GM19395 (cell line): ENCODE results near the gene IFITM5.

Experiments used
- ATAC-seq: cut with Tn5 transposase; IDR thresholded peaks from one replicate; pipeline ENCODE4 v1.9.1; 2021; ENCODE audit warnings: mild to moderate bottlenecking, moderate library complexity; ENCODE audit not compliant: unreplicated experiment

Gene IFITM5

DNA sequence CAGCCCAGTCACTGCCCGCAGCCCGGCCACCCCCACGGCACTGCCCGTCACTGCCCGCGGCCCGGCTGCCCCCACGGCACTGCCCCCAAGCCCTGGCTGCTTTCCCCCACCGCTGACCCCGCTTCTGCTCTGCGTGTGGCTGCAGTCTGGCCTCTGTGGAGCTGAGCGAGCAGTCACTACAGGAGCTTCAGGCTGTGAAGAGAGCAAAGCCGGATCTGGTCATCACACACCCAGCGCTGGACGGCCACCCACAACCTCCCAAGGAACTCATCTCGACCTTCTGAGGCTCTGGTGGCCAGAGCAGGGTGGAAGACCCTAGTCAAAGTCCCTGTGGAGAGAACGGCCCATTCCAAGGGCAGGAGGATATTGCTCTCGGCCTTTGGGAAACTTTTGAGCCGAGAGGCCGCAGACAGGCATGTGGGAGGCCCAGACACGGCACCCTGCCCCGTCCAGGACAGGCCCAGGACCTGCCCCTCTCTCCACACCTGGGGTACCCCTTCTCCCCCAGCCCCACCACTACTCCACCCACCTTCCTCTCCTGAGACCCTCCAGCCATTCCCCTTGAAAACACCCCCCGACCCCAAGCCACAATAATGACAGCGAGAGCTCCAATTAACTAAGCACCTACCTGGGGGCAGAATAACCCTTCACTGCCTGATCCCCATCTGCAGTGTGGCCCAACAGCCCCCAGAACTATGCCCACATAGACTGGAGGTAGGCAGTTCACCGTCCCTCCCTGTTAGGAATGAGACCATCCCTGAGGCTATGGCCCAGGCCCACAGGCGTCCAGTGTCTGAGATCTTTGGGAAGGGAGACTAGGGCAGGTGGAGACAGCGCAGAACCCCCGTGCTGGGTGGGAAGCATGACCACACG is 14.1 kb downstream of the IFITM5 start:
- ATAC-seq, result no peak

DNA sequence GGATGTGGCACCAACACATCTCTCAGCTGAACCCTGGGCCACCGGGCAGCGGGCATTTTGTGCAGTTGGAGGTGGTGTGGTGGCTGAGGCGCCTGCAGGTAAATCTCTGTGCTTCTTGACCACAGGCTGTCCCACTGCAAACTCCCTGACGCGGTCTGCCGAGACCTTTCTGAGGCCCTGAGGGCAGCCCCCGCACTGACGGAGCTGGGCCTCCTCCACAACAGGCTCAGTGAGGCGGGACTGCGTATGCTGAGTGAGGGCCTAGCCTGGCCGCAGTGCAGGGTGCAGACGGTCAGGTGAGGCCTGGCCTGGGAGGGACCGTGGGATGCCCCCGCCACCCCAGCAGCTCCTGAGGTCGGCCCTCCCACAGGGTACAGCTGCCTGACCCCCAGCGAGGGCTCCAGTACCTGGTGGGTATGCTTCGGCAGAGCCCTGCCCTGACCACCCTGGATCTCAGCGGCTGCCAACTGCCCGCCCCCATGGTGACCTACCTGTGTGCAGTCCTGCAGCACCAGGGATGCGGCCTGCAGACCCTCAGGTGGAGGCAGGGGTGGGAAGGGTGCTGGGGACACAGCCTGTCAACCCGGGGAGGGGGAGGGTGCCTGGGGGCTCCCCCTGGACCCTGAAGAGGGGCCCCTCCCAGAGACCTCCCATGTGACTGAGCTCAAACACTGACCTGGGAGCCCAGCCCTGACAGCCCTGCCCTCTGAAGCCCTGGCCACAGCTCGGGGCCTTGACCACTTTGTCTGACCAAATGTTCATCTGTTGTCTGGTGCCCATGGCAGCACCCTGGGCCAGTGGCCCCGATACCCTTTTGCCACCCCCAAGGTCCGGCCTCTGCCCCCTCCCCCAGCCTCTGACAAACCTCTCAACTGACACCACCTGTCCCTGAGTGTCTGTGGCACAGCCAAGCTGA is 15.0 kb downstream of the IFITM5 start:
- ATAC-seq, result no peak

DNA sequence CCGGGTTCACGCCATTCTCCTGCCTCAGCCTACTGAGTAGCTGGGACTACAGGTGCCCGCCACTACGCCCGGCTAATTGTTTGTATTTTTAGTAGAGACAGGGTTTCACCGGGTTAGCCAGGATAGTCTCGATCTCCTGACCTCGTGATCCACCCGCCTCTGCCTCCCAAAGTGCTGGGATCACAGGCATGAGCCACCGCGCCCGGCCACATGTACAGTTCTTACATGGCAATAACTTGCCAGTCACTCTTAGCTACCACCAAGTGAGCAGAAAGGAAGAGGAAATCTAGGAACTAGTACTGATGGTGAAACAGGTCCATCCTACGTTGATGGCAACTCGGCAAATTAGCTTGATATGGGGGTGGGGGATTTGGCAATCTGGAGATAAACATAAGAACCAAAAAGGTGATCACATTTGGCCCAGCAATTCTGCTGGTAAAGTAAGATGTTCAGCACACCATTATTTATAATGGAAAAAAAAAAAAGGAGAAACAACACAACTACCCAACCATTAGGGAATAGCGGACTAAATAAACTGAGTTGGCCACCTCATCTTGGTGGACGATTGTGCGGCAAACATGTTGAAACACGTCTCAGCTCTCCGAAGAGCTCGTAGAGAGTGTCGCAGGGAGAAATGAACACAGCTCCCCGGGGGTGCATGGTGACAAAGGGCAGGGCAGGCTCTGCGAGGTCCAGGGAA is 15.8 kb downstream of the IFITM5 start:
- ATAC-seq, result no peak

DNA sequence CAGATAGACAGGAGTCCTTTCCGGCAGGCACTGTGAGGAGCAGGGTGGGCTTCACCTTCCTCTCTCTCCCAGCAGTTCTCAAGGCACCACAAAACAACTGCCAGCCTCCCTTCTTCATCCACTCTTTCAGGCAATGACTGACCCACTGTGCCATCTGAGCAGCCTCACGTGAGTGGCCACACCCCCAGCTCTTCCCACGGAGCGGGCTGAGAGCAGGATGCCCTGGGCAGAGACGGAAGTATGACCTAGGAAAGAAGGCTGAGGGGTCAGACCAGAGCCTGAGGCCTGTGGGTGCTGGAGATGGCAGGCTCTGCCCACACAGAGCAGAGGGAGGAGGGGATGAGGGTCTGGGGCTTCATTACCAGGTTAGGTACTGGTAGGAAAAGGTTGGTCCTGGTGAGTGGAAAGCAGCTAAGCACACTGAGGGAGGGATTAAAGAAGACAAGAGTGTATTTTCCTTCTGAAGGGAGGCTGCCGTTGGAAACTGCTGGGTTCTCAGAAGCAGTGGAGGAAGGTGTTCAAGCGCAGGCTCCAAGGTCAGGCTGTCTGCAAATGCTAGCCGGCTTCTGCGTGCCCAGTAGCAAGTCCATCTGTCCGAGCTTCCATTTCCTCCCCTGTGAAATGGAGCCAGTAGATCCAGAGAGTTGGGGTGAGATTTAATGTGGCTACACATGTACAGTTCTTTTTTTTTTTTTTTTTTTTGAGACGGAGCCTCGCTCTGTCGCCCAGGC is 16.5 kb downstream of the IFITM5 start:
- ATAC-seq, result no peak

DNA sequence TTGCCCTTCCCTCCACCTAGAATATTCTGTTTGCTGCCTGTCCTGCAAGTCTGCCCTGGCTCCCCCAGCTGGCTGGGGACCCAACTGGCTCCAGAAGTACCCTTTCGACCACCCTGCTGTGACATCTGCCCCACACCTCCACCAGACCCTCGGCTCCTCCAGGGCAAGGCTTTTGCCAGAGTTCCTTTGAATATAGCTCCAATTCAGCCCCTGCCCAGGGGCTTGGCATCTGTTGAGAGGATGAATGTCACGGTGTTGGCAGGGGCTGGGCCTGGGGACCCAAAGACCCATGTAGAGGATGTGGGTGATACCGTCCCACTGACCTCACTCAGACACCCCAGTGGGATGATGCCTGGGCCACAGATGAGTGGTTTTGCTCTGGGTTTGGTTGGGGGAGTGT is 17.2 kb downstream of the IFITM5 start:
- ATAC-seq, result no peak

DNA sequence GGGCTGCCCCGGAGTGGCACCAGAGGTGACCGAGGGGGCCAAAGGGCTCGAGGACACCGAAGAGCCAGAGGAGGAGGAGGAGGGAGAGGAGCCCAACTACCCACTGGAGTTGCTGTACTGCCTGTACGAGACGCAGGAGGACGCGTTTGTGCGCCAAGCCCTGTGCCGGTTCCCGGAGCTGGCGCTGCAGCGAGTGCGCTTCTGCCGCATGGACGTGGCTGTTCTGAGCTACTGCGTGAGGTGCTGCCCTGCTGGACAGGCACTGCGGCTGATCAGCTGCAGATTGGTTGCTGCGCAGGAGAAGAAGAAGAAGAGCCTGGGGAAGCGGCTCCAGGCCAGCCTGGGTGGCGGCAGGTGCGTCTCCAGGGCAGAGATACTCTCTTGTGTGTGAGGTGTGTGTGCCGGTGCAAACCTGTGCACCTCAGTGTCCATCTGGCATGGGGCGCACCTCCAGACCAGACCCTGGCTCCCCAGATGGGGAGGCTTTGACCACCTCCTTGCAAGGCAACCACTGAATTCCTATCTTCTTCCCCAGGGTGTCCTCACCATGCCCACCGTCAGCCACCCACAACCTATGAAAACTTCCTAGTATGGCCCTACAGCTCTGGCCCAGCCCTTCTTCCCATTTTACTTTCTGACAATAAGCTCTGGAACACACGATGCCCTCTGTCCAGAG is 17.7 kb downstream of the IFITM5 start:
- no peak for ATAC-seq

DNA sequence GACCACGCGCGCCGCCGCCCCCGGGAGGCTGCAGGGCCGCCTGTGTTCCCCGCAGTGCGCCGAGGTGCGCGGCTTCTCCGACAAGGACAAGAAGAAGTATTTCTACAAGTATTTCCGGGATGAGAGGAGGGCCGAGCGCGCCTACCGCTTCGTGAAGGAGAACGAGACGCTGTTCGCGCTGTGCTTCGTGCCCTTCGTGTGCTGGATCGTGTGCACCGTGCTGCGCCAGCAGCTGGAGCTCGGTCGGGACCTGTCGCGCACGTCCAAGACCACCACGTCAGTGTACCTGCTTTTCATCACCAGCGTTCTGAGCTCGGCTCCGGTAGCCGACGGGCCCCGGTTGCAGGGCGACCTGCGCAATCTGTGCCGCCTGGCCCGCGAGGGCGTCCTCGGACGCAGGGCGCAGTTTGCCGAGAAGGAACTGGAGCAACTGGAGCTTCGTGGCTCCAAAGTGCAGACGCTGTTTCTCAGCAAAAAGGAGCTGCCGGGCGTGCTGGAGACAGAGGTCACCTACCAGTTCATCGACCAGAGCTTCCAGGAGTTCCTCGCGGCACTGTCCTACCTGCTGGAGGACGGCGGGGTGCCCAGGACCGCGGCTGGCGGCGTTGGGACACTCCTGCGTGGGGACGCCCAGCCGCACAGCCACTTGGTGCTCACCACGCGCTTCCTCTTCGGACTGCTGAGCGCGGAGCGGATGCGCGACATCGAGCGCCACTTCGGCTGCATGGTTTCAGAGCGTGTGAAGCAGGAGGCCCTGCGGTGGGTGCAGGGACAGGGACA is 18.4 kb downstream of the IFITM5 start:
- no peak for ATAC-seq

DNA sequence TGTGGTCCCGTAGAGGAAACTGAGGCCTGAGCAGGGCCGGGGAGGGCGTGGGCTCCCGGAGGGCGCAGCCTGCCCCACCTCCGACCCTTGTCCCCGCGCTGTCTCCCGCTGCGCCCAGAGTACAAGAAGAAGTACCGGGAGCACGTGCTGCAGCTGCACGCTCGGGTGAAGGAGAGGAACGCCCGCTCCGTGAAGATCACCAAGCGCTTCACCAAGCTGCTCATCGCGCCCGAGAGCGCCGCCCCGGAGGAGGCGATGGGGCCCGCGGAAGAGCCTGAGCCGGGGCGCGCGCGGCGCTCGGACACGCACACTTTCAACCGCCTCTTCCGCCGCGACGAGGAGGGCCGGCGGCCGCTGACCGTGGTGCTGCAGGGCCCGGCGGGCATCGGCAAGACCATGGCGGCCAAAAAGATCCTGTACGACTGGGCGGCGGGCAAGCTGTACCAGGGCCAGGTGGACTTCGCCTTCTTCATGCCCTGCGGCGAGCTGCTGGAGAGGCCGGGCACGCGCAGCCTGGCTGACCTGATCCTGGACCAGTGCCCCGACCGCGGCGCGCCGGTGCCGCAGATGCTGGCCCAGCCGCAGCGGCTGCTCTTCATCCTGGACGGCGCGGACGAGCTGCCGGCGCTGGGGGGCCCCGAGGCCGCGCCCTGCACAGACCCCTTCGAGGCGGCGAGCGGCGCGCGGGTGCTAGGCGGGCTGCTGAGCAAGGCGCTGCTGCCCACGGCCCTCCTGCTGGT is 19.2 kb downstream of the IFITM5 start:
- ATAC-seq, result no peak

DNA sequence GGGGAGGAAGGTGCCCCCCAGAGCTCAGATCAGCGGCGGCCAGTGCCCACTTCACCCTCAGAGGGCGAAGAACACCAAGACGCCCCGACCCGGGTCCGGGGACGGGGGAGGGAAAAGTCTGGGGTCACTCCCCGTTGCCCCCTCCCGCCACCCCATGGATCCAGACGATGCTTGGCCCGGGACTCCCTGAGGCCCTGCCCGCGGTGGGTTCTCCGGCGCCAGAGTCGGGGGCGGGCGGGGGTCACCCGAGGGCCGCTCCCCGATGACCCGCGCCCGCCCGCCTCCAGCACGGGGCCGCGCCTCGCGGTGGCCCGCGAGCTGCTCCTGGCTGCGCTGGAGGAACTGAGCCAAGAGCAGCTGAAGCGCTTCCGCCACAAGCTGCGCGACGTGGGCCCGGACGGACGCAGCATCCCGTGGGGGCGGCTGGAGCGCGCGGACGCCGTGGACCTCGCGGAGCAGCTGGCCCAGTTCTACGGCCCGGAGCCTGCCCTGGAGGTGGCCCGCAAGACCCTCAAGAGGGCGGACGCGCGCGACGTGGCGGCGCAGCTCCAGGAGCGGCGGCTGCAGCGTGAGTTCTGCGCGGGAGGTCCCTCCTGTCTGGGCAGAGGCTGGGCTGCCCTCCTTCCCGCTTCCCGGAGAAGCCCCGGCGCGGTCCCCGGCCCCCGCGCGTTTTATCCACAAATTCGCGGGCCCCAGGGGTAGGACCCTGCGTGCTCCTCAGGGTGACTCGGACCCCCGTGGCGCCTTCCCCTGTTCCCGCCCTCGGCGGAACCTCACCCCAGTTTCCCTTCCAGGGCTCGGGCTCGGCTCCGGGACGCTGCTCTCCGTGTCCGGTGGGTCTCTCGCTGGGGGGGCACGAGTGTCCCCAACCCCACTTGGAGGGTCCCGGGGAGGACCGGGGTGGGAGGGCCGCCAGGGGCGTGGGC is 20.0 kb downstream of the IFITM5 start:
- no peak for ATAC-seq

DNA sequence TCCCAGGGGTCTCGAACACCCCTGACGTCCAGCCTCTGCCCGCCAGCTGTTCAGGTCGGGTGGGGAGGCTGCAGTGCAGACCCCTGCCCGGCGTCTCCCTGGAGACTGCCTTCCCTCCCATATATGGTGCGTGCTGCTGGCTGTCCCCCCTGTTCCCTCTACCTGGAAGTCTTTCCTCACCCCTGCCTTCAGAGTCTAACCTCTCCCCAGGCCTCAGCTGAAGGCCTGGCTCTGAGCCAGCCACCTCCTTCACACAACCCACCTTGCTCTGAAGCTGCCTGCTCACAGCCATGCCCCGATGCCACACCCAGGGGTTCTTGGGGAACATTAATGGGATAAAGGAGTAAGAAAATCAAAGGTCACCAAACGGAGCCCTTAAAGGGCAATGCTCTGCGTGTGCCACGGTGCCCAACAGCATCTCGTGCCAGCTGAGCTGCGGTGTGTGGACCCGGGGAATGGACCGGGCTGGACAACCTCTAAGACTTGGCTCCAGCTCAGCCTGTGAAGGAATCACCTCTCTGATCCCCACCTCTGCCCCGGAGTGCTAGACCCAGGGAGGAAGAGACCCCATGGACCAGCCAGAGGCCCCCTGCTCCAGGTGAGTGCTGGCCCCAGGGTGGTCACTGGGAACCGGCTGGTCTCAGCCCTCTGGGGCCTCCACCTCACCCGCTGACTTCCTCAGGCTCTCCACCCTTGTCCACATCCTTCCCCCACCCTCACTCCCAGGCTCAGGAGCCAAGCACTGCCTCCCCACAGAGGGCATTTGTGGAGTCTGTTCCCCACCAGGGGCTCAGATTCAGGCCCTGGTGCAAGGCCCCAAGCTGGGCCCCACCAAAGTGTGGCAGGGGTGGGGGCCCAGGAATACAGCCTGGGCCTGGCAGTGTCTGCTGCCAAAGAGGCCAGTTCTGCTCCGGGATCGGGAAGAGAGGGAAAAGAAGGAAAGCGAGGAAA is 21.1 kb downstream of the IFITM5 start, which contains the start of gene NLRP6:
Gene NLRP6 (plus strand): TSS at position 407 of the 951 bp plus-strand sequence. CDS start 163 bp downstream, at position 570.
- no peak for ATAC-seq

DNA sequence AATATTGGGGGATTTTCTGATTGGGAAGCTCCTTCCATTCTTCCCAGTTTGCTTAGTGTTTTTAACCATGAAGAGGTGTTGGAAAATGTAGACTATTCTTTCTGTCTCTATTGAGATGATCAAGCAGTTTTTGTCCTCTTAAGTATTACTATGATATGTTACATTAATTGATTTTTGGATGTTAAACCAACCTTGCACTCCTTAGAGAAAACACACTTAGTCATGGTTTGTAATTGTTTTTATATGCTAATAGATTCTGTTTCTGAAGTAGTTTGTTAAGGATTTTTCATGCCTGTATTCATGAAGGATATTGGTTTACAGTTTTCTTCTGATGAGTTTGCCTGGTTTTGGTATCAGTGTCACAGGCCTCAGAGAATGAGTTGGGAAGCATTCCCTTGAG is 23.1 kb downstream of the IFITM5 start:
- no peak for ATAC-seq

DNA sequence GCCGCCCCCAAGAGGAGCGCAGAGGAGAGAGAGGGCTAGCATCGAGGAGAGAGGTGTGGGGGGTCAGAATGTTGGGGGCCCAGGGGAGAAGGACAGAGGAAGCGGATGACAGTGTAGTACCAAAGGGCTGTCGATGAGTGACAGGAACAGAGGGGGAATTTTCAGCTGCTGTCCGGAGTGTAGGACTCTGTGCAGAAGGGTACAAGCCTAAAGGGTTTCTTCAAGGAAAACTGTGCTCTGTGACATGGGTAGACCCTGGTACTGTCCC is 26.5 kb downstream of the IFITM5 start:
- no peak for ATAC-seq

DNA sequence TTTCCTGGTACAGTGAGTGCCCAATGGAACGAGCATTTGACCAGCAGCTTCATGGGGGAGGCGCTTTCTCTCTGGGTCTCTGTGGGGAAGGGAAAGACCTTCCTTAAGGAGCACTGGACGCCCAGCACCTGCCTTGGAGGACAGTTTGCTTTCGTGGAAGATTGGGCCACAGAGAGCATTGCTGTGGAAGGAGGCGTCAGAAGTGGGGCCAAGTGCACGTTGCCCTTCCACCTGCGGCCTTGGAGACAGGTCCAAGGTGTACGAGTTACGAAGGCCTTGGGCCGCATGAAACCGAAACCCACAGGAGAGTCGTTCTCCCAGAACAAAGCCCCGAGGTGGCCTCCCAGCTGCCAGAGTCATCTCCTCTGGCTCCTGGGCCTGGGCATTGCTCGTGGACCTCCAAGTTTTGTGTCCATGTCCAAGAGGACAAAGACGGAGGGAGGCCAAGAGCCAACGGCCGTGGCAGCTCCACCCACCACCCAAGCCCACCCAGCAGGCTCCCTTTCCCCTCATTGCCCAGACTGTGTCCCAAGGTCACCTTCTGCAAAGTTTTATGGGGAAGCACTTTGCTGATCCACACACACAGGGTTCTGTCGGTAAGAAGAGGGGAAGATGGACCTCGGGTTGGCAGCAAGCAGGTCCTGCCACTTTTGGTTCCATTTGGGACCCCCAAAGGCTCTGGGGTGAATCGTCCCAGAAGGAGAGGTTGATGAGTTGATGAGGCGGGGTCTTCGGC is 27.0 kb downstream of the IFITM5 start:
- ATAC-seq, result no peak

DNA sequence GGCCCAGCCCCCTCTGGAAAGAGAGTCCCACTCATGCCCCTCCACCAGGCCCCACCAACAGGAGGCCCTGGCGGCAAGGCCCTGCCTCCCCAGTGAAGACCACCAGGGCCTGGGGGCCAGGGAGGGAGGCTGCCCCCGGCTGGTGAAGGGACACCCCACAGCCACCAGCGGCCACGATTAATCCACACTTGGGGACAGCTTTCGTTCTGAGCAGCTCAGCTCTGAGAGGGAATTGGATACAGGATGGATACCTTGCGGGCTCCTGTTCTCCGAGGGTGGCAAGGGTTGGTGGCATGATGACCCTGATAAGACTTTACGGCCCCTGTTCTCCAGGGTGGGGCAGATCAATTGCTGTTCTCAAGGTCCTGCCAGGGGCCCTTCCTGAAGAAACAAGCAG is 28.0 kb downstream of the IFITM5 start:
- no peak for ATAC-seq

DNA sequence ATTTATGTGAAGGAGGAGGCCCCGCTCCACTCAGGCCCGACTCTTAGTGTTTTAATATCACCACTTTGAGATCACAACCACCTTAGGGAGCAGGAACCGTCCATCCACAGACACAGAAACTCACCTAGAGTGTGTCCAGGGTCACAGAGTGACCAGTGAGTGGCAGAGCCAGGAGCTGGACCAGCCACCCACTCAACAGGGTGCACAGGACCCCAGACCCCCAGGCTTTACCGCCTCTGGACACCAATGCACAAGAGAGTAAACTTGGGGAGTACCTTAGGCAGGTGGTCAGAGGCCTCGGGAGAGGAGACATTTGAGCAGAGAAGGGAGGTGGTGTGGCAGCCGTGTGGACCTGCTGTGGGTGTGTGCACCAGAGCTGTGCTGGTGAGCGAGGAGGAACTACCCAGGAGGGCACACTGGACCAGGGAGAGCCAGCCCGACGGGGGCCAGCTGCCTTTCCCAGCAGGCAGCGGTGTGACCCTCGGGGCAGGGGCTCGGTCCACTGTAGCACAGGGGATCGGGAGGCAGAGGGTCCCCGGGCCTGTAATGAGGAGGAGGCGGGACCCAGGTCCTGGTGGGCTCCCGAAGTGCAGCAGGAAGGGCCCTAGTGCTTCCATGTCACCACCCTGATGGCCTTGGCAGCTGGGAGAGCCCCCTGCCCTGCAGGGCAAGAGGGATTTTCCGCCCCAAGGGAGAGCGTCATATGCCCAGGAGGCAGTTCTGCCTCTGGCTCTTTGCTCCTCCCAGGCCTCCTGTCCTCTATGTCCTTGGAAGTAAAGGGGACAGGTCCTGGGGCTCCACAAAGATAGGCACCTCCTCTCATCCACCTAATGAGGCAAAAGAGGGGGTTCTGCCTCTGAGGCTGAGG is 28.6 kb downstream of the IFITM5 start:
- no peak for ATAC-seq
